ENCODE results near the gene L1CAM.

Gene L1CAM

GRCh38 chrX:153913211-153913610, 27.2 kb upstream of the L1CAM start:
- TF ChIP-seq ZNF274 (IDR thresholded peaks at IDR 0.05; ENCODE audit: low read depth, low read length): no peak

GRCh38 chrX:153911798-153912197, 25.8 kb upstream of the L1CAM start:
- no peak overlapping the region for H3K4me3 ChIP-seq (ENCODE audit: low read length)
- no peak for TF ChIP-seq ZNF274 (IDR thresholded peaks at IDR 0.05; ENCODE audit: low read depth, low read length)

More at GRCh38 chrX:153913211-153913610, 27.2 kb upstream of the L1CAM start:
- no peak overlapping the region for H3K4me3 ChIP-seq (ENCODE audit: low read length)

GRCh38 chrX:153910446-153910845, 24.5 kb upstream of the L1CAM start:
- no peak overlapping the region for H3K4me3 ChIP-seq (ENCODE audit: low read length)
- no peak for TF ChIP-seq ZNF274 (IDR thresholded peaks at IDR 0.05; ENCODE audit: low read depth, low read length)

DNA sequence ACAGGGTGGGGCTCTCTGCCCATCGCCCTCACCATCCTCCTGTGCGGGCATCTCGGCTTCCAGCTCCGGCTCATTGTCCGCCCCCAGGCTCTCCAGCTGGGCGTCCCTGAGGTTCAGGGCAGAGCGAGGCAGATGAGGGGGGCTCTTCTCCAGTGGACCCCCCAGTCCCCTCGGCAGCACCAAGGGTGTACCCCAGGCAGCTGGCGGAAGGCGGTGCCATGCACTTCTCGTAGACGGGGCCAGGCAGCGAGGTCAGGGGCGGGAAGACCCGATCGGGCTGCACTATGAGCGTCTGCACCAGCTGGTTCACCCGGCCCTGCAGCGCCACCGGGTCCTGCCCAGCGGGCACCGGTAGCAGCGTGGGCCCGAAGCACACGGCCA, 24.0 kb upstream of the L1CAM start:
- no peak for TF ChIP-seq ZNF274 (IDR thresholded peaks at IDR 0.05; ENCODE audit: low read depth, low read length)
- H3K4me3 ChIP-seq (ENCODE audit: low read length): no peak overlapping the region

DNA sequence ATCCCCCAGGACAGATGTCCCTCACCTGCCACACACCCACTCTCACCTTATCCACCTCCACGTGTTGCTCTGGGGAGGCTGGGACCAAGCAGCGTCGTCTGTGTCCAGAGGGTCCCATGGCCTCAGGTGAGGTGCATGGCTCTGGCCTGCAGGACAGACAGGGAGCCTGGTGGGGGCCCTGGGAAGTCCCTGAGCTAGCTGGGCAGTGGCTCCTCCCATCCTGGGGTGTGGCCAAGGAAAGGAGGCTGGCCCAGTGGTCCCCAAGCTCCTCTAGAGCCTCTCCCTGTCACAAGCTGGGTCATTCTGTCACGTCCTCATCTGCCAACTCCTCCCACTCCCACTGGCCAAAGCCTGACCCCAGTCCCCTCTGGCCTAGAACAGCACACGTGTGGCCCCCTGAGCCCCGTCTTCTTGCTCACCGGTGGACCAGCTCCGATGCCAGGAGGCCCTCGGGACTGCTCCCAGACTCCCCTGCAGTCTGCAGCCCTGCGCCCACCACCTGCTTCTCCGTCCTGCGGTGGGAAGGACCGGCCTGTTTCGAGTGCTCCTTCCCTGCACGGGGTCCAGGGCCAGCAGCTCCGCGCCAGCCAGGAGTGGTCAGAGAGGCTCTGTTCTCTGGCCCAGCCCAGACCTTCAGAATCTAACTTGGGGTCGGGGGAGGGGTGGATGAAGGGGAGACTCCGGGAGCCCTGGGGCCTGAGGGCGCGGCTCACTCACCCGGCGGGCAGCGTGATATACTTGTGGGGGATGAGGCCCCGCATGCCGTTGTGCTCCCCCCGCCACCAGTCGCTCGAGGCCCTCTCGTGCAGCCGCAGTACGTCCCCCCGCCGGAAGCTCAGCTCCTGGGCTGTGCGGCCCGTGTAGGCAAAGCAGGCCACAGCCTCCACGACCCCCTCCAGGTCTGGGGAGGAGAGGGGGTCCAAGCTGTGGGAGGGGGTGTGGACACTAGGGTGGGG, 23.3 kb upstream of the L1CAM start:
- H3K4me3 ChIP-seq (ENCODE audit: low read length): no peak overlapping the region
- TF ChIP-seq ZNF274 (IDR thresholded peaks at IDR 0.05; ENCODE audit: low read depth, low read length): no peak

GRCh38 chrX:153908219-153908860, 22.4 kb upstream of the L1CAM start:
- no peak overlapping the region for H3K4me3 ChIP-seq (ENCODE audit: low read length)
- no peak for TF ChIP-seq ZNF274 (IDR thresholded peaks at IDR 0.05; ENCODE audit: low read depth, low read length)

DNA sequence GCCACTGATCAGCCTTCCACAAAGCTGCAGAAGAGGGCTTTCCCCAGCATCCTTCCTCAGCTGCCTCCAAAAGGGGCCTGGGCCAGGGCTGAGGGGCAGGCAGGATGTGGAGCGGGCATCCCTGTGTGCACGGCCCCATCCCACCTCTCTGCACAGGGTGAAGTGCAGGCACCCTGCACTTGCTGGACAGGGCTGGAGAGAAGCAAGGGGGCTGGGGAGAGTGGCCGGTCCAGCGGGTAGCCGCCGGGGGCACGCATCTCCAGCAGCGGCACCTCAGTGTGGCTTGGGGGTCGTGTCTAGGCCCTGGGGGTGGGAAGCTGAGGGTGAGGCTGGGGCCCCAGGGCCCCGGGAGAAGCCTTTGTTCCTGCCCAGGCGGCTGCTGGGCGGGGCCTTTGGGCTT, 21.5 kb upstream of the L1CAM start:
- no peak overlapping the region for H3K4me3 ChIP-seq (ENCODE audit: low read length)
- TF ChIP-seq ZNF274 (IDR thresholded peaks at IDR 0.05; ENCODE audit: low read depth, low read length): no peak

GRCh38 chrX:153906126-153906917, 20.3 kb upstream of the L1CAM start:
- TF ChIP-seq ZNF274 (IDR thresholded peaks at IDR 0.05; ENCODE audit: low read depth, low read length): no peak
- no peak overlapping the region for H3K4me3 ChIP-seq (ENCODE audit: low read length)

- no peak for TF ChIP-seq ZNF274 (IDR thresholded peaks at IDR 0.05; ENCODE audit: low read depth, low read length)
- no peak overlapping the region for H3K4me3 ChIP-seq (ENCODE audit: low read length)
These were observed 19.6 kb upstream of the L1CAM start for GRCh38 chrX:153905481-153906095.

DNA sequence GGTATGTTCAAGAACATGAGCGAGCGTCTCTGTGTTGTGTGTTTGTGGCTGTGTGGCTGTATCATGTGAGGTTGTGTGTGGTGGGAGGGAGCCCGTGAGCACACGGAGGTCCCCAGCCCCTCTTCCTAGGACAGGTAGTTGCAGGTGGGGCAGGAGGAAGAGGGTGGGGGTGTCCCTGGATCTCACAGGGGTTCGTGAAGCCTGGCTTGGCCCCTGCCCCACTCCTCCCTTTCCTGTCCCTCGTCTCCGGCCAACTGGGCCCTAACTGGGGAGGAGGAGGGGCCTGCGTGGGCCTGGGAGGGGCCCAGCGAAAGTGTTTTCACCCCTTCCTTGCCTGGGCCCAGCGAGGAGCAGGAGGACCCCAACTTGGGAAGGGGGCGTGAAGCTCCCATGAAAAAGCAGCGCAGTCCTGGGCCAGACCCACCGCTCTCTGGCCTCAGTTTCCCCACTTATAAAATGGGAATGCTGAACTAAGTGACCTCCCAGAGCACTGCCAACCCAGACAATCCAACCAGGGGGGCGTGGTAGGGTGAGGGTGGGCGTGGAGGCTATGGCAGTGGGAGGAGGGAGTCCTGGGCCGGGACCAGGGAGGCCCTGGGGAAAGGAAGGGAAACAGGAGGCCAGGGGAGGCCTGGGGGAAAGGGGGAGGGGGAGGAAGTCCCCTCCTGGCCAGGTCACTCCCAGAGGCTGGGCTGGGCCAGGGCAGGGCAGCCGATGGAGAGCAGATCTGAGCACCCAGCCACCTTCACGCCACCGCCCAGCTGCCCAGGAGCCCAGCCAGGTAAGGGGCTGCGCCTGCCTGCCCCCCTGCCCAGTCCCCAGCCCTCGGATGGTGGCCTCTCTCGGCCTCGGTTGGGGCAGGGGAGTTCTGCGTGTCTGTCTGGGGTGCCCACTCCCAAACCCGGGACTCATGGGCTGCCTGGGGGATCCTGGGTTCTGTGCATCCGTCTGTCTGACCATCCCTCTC, 18.3 kb upstream of the L1CAM start, which contains the start of gene AVPR2:
AVPR2 (plus strand) TSS at position 683 of the 967 bp plus-strand sequence. CDS start 473 bp downstream, outside the sequence.
- TF ChIP-seq ZNF274 (IDR thresholded peaks at IDR 0.05; ENCODE audit: low read depth, low read length): no peak
- H3K4me3 ChIP-seq (ENCODE audit: low read length): no peak within 1 kb of the TSS

- H3K4me3 ChIP-seq (ENCODE audit: low read length): no peak overlapping the region
- TF ChIP-seq ZNF274 (IDR thresholded peaks at IDR 0.05; ENCODE audit: low read depth, low read length): no peak
These were observed 17.4 kb upstream of the L1CAM start for GRCh38 chrX:153903238-153903980.

- no peak for TF ChIP-seq ZNF274 (IDR thresholded peaks at IDR 0.05; ENCODE audit: low read depth, low read length)
- no peak overlapping the region for H3K4me3 ChIP-seq (ENCODE audit: low read length)
These were observed 16.4 kb upstream of the L1CAM start for GRCh38 chrX:153902385-153902784.

Data from GM08714 (cell line).